ENCODE measurements around the gene IL21.

The IL21 gene

DNA sequence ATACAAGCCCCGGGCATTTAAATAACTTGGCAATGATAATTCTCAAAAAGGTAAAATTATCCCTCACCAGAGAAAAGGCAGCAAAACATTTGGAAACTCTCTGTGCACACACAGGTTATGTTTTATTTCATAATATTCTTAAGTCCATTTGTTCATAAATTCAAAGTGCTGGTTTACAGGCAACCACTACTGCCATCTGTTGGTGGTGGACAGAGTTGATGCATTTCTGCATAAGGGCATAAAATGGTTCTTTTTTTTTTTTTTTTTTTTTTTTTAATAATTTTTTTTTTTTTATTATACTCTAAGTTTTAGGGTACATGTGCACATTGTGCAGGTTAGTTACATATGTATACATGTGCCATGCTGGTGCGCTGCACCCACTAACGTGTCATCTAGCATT lies 31.5 kb upstream of the IL21 start:
- peak; percentile 75 for DNase-seq (ENCODE audit: low read depth)
- no peak overlapping the region for H3K4me3 ChIP-seq (ENCODE audit: low read depth, low read length)
- TF ChIP-seq, protein P1, sequence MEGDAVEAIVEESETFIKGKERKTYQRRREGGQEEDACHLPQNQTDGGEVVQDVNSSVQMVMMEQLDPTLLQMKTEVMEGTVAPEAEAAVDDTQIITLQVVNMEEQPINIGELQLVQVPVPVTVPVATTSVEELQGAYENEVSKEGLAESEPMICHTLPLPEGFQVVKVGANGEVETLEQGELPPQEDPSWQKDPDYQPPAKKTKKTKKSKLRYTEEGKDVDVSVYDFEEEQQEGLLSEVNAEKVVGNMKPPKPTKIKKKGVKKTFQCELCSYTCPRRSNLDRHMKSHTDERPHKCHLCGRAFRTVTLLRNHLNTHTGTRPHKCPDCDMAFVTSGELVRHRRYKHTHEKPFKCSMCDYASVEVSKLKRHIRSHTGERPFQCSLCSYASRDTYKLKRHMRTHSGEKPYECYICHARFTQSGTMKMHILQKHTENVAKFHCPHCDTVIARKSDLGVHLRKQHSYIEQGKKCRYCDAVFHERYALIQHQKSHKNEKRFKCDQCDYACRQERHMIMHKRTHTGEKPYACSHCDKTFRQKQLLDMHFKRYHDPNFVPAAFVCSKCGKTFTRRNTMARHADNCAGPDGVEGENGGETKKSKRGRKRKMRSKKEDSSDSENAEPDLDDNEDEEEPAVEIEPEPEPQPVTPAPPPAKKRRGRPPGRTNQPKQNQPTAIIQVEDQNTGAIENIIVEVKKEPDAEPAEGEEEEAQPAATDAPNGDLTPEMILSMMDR (IDR thresholded peaks at IDR 0.05; ENCODE audit: insufficient read depth, low read depth, low read length, missing control alignments), result peak; percentile 60

DNA sequence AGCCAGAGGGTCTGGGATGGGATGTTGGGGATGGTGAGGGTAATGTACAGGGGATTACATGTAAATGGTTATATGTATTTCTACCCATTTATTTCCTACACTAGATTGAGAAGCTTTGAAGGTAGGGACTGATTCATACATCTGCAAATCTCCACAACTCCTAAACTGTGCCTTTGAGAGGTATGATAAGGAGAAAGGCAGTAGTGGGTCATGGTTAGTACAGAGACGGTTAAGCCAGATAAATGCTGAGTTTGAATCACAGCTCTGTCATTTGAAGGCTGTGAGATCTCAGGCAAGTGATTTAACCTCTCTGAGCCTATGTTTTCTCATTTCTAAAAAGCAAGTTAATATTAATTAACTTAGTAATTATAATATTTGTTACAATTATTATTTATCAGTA lies 29.3 kb upstream of the IL21 start:
- no peak overlapping the region for H3K4me3 ChIP-seq (ENCODE audit: low read depth, low read length)
- DNase-seq (ENCODE audit: low read depth), result no peak
- TF ChIP-seq, protein P1 (IDR thresholded peaks at IDR 0.05; ENCODE audit: insufficient read depth, low read depth, low read length, missing control alignments), result no peak

DNA sequence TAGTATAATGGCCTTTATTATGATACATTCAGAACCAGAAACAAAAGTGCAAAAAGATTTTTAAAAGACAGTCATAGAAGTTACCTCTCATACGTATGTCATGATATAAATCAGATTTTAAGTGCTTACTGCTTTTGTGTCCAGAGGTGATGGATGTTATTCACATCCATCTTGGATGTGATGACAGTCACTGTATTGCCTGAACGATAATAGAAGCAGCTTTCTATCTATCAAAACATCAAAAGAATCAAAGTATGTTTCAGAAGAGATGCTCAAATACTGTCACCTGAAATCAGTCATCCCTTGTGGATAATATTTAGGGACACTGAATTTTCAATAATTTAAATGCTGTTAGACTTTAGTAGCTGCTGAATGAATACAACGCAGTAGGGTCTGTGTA lies 26.8 kb upstream of the IL21 start:
- DNase-seq (ENCODE audit: low read depth), result no peak
- no peak overlapping the region for H3K4me3 ChIP-seq (ENCODE audit: low read depth, low read length)
- TF ChIP-seq, protein P1 (IDR thresholded peaks at IDR 0.05; ENCODE audit: insufficient read depth, low read depth, low read length, missing control alignments), result no peak

DNA sequence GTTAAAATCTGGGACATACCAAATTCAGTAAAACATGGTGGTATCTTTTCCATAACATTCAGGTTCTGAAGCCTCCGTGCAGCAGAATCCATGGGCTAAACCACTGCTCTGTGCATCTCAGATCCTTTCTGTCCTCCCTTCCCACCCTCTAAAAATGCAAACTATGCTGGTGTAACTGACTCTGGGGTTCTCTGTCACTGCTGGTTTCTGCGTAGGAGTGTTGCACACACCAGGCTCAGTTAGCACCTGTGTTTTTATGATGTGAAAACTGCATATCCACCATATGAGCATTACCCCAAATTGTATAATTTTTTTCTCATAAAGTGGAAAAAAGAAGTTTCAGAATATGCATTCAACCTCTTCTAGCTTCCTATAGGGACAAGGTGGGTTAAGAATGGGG lies 22.4 kb upstream of the IL21 start:
- H3K4me3 ChIP-seq (ENCODE audit: low read depth, low read length), result no peak overlapping the region
- no peak for DNase-seq (ENCODE audit: low read depth)
- TF ChIP-seq, protein P1 (IDR thresholded peaks at IDR 0.05; ENCODE audit: insufficient read depth, low read depth, low read length, missing control alignments), result no peak

DNA sequence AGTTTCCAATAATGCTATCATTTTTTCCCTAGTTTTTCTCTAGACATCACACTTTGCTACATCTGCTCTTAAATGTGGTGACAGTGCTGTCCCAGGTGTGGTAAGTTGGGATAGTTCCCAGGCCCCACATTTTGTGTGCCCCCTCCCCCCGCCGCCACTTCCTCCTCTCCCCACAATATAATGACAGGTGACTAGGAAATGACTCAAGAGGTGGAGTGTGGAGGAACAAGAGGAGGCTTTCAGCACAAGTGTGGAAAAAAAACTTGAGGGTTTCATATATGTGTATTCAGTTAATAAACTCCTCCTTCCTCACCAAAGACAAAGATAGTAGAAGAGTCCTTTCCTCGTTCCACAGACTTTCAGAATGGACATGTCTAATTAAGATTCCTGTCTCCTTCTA lies 18.3 kb upstream of the IL21 start:
- TF ChIP-seq, protein P1 (IDR thresholded peaks at IDR 0.05; ENCODE audit: insufficient read depth, low read depth, low read length, missing control alignments), result no peak
- no peak for DNase-seq (ENCODE audit: low read depth)
- no peak overlapping the region for H3K4me3 ChIP-seq (ENCODE audit: low read depth, low read length)

DNA sequence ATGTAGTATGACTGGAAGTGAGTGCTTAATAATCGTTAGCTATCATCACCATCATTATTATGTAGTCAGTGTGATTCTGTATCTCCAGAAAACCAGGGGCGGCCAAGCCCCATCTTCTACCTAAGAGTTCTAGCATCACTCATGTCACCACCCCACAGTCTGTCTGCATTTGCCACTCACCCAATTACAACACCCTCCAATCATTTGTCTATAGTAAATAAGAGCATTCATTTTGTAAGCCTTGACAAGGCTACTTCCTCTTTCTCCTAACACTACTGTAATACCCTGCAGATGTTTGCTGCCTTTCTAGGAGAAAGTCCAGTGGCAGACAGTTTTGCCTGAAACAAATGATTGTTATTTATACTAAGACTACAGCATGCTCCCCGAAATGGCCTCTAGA lies 15.8 kb upstream of the IL21 start:
- TF ChIP-seq, protein P1 (IDR thresholded peaks at IDR 0.05; ENCODE audit: insufficient read depth, low read depth, low read length, missing control alignments), result no peak
- DNase-seq (ENCODE audit: low read depth), result peak; percentile 28
- H3K4me3 ChIP-seq (ENCODE audit: low read depth, low read length), result no peak overlapping the region

DNA sequence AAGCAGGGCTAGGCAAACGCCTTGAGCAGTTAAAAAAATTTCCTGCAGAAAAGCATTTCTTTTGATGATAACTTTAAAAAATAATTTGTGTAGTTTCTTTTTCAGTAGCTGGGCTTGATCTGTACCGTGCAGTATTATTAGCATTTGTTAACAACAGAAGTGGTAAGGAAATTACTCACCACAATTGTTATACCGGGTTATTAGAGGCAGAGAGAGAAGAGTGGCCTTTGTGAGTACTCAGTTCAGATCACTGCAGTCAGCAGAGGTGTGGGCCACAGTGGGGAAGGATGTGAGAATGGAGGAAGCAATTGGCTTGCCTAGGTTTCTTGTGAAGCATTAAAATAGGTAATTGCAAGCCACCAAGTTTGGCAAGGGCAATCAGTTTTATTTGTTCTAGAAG lies 14.3 kb upstream of the IL21 start:
- no peak overlapping the region for H3K4me3 ChIP-seq (ENCODE audit: low read depth, low read length)
- TF ChIP-seq, protein P1 (IDR thresholded peaks at IDR 0.05; ENCODE audit: insufficient read depth, low read depth, low read length, missing control alignments), result no peak
- DNase-seq (ENCODE audit: low read depth), result peak; percentile 69
